H1 (cell line): ENCODE data around the gene TIA1. TPM values are rescaled to one million over a fixed set of nuclear protein-coding genes. Genes with fewer than 3 reads are reported as not detected.

ENCODE experiments used
- CTCF ChIA-PET: fragments of 300-600 bp; sonication (Branson Sonifier 250); formaldehyde crosslinking; loops from one replicate; lab custom pipeline; 2021; ENCODE audit not compliant: partially characterized antibody; lab: Charles Lee
- POLR2A ChIA-PET: fragments of 300-600 bp; sonication (Branson Sonifier 250); formaldehyde crosslinking; loops from one replicate; lab custom pipeline; 2021; ENCODE audit warnings: inconsistent platforms; ENCODE audit not compliant: partially characterized antibody; lab: Charles Lee
- DNase-seq, 2 experiments: peaks; one replicate each; pipeline versions ENCODE4 v3.0.0 to v3.0.0-alpha.2; 2010 to 2022; ENCODE audit warnings: low spot score in 2 of 2, low read depth in 1 of 2, mixed read lengths in 1 of 2
- FAIRE-seq: peaks from 2 replicates; lab custom pipeline; 2011; peaks lifted over from hg19 to GRCh38; lab: Jason Lieb, UNC
- H2AFZ ChIP-seq: 2 replicates; pipeline ENCODE4 v1.8.1; 2012; ENCODE audit warnings: low read length, inconsistent platforms
- H2AK5ac ChIP-seq: 2 replicates; pipeline ENCODE4 v1.6.1; 2013; ENCODE audit warnings: low read depth, low read length
- H2BK120ac ChIP-seq: replicated peaks from 2 replicates; pipeline ENCODE3; 2013; ENCODE audit warnings: low read depth, low read length, inconsistent platforms
- H2BK12ac ChIP-seq: 2 replicates; pipeline ENCODE4 v1.6.1; 2013; ENCODE audit warnings: low read depth, low read length
- H2BK15ac ChIP-seq: 2 replicates; pipeline ENCODE4 v1.6.1; 2013; ENCODE audit warnings: low read length
- H2BK20ac ChIP-seq: 2 replicates; pipeline ENCODE4 v1.6.1; 2013; ENCODE audit warnings: low read length
- H2BK5ac ChIP-seq: 2 replicates; pipeline ENCODE4 v1.6.1; 2013; ENCODE audit warnings: low read depth, low read length
- H3K14ac ChIP-seq: 2 replicates; pipeline ENCODE4 v1.6.1; 2013; ENCODE audit warnings: inconsistent platforms; ENCODE audit not compliant: insufficient read length
- H3K18ac ChIP-seq: 2 replicates; pipeline ENCODE4 v1.6.1; 2013; ENCODE audit warnings: low read length; ENCODE audit errors: extremely low read depth
- H3K23ac ChIP-seq: 2 replicates; pipeline ENCODE4 v1.6.1; 2013; ENCODE audit warnings: inconsistent platforms; ENCODE audit not compliant: insufficient read length
- H3K23me2 ChIP-seq: 2 replicates; pipeline ENCODE4 v1.6.1; 2013; ENCODE audit warnings: low read depth, low read length
- H3K27ac ChIP-seq: 2 replicates; pipeline ENCODE4 v1.6.1; 2011; ENCODE audit warnings: low read depth, low read length, inconsistent platforms
- H3K27me3 ChIP-seq, 4 experiments: replicated peaks in 1 of 4; 1 replicate in 1 of 4; 2 replicates in 3 of 4; pipeline versions ENCODE4 v1.6.1 to v1.8.1; 2011 to 2013; ENCODE audit warnings: low read length in 3 of 4, mild to moderate bottlenecking in 3 of 4, inconsistent platforms in 2 of 4, mixed read lengths in 2 of 4, moderate library complexity in 1 of 4; ENCODE audit not compliant: control insufficient read depth in 3 of 4, insufficient read depth in 3 of 4; ENCODE audit errors: extremely low read depth in 1 of 4
- H3K36me3 ChIP-seq, 4 experiments: 2 replicates each; pipeline versions ENCODE4 v1.6.1 to v1.8.1; 2011 to 2013; ENCODE audit warnings: mild to moderate bottlenecking in 4 of 4, low read length in 3 of 4, moderate library complexity in 2 of 4, control low read depth in 1 of 4, inconsistent platforms in 1 of 4; ENCODE audit not compliant: insufficient read depth in 4 of 4, control insufficient read depth in 2 of 4
- H3K4ac ChIP-seq: replicated peaks from 2 replicates; pipeline ENCODE3; 2013; ENCODE audit warnings: low read length, low read depth, mixed read lengths, inconsistent platforms; ENCODE audit not compliant: insufficient read length
- H3K4me1 ChIP-seq, 4 experiments: replicated peaks in 1 of 4; 1 replicate in 1 of 4; 2 replicates in 3 of 4; pipeline versions ENCODE4 v1.6.1 to v1.8.1; 2011 to 2013; ENCODE audit warnings: low read length in 3 of 4, inconsistent platforms in 2 of 4, mixed read lengths in 1 of 4; ENCODE audit not compliant: insufficient read depth in 4 of 4, control insufficient read depth in 3 of 4
- H3K4me2 ChIP-seq, 2 experiments: 2 replicates each; pipeline versions ENCODE4 v1.6.1 to v1.8.1; 2011 to 2013; ENCODE audit warnings: low read depth in 2 of 2, low read length in 2 of 2, control low read depth in 1 of 2, inconsistent platforms in 1 of 2, mild to moderate bottlenecking in 1 of 2; ENCODE audit not compliant: insufficient read depth in 1 of 2
- H3K4me3 ChIP-seq, 4 experiments: fragments of 200-600, 300-600 bp in 1 of 4; sonication (generic), shearing (Covaris generic), sonication (Bioruptor Twin) in 1 of 4; 2 replicates each; pipeline versions ENCODE4 v1.5.1 to v1.8.1; 2011 to 2016; ENCODE audit warnings: low read length in 4 of 4, low read depth in 3 of 4, control low read depth in 2 of 4, inconsistent platforms in 2 of 4, mild to moderate bottlenecking in 2 of 4, mixed read lengths in 1 of 4, moderate library complexity in 1 of 4; ENCODE audit not compliant: insufficient read depth in 2 of 4; ENCODE audit errors: extremely low read depth in 1 of 4
- H3K56ac ChIP-seq: replicated peaks from 2 replicates; pipeline ENCODE3; 2013; ENCODE audit warnings: low read depth, mild to moderate bottlenecking, mixed read lengths, low read length, inconsistent platforms; ENCODE audit not compliant: insufficient read length
- H3K79me1 ChIP-seq: 2 replicates; pipeline ENCODE4 v1.6.1; 2013; ENCODE audit warnings: low read depth, low read length, control low read depth
- H3K79me2 ChIP-seq, 2 experiments: 2 replicates each; pipeline versions ENCODE4 v1.6.1 to v1.8.1; 2012 to 2013; ENCODE audit warnings: low read length in 2 of 2, mild to moderate bottlenecking in 2 of 2, inconsistent platforms in 1 of 2; ENCODE audit not compliant: insufficient read depth in 2 of 2, control insufficient read depth in 1 of 2
- H3K9ac ChIP-seq, 4 experiments: replicated peaks in 1 of 4; 1 replicate in 1 of 4; 2 replicates in 3 of 4; pipeline versions ENCODE4 v1.6.1 to v1.8.1; 2011 to 2013; ENCODE audit warnings: low read depth in 3 of 4, low read length in 3 of 4, control low read depth in 2 of 4, mild to moderate bottlenecking in 2 of 4, moderate library complexity in 2 of 4, inconsistent platforms in 1 of 4; ENCODE audit errors: extremely low read depth in 1 of 4
- H3K9me3 ChIP-seq, 2 experiments: 2 replicates each; pipeline versions ENCODE4 v1.6.1 to v1.8.1; 2012 to 2013; ENCODE audit warnings: mild to moderate bottlenecking in 2 of 2, moderate library complexity in 2 of 2, control low read depth in 1 of 2, inconsistent platforms in 1 of 2, low read depth in 1 of 2, low read length in 1 of 2, mixed read lengths in 1 of 2; ENCODE audit not compliant: insufficient read depth in 2 of 2
- H4K20me1 ChIP-seq, 2 experiments: replicated peaks in 1 of 2; 2 replicates each; pipeline versions ENCODE3 to v1.8.1; 2011 to 2013; ENCODE audit warnings: inconsistent platforms in 2 of 2, low read length in 2 of 2, mild to moderate bottlenecking in 1 of 2; ENCODE audit not compliant: insufficient read depth in 2 of 2, control insufficient read depth in 1 of 2
- H4K5ac ChIP-seq: 2 replicates; pipeline ENCODE4 v1.6.1; 2013; ENCODE audit warnings: low read length, low read depth, mixed read lengths, inconsistent platforms; ENCODE audit not compliant: insufficient read length
- H4K8ac ChIP-seq: 2 replicates; pipeline ENCODE4 v1.8.0; 2013; ENCODE audit warnings: mild to moderate bottlenecking, moderate library complexity, low read length, inconsistent platforms; ENCODE audit not compliant: insufficient read depth; ENCODE audit errors: extremely low read depth
- H4K91ac ChIP-seq: replicated peaks from 2 replicates; pipeline ENCODE3; 2013; ENCODE audit warnings: low read length, mixed read lengths, inconsistent platforms; ENCODE audit not compliant: insufficient read length
- CHD1 ChIP-seq: IDR thresholded peaks from 2 replicates; pipeline ENCODE4 v1.6.1; 2012; ENCODE audit warnings: low read depth, low read length, improper control_type of control experiment
- KDM1A ChIP-seq: fragments of 200-600, 300-600 bp; sonication (generic); IDR thresholded peaks from 2 replicates; pipeline ENCODE4 v1.7.1; 2016; ENCODE audit warnings: mild to moderate bottlenecking, low read length, borderline replicate concordance
- SIN3A ChIP-seq, 2 experiments: IDR thresholded peaks in 1 of 2; conservative IDR thresholded peaks in 1 of 2; 2 replicates each; pipeline ENCODE4 v1.6.1; 2011 to 2012; ENCODE audit warnings: low read length in 2 of 2, improper control_type of control experiment in 1 of 2, low read depth in 1 of 2, mild to moderate bottlenecking in 1 of 2
- SP1 ChIP-seq: IDR thresholded peaks from 2 replicates; pipeline ENCODE4 v1.6.1; 2011; ENCODE audit warnings: low read depth, low read length
- USF2 ChIP-seq: IDR thresholded peaks from 2 replicates; pipeline ENCODE4 v1.6.1; 2011; ENCODE audit warnings: low read length, improper control_type of control experiment
- WGBS, 2 experiments: shearing (Covaris generic) in 1 of 2; methylation state at CpG; one replicate each; pipeline versions ENCODE4 v1.1.6 to v1.1.7; 2013 to 2015; ENCODE audit warnings: low lambda C conversion rate in 2 of 2, mixed read lengths in 2 of 2, inconsistent platforms in 1 of 2, low coverage in 1 of 2, missing lambda C conversion rate in 1 of 2; ENCODE audit not compliant: insufficient replicate concordance in 2 of 2, insufficient coverage in 1 of 2, insufficient read length in 1 of 2; ENCODE audit errors: extremely low coverage in 1 of 2, missing lambda C conversion rate in 1 of 2; 5-methylcytosine and 5-hydroxymethylcytosine counted together
- polyA plus RNA-seq, 7 experiments: library from polyadenylated mRNA; depleted of rRNA in 3 of 7; stranded (reverse) in 5 of 7; unstranded in 2 of 7; fragments of >200 nt in 5 of 7; fragments of 200-250 nt in 2 of 7; gene quantifications; 1 replicate in 5 of 7; 2 replicates in 1 of 7; 4 replicates in 1 of 7; pipeline versions ENCODE4 v1.2.1 to v1.2.3, GENCODE V29; 2011 to 2013; ENCODE audit warnings: missing spikeins in 2 of 7, mixed read lengths in 2 of 7
- total RNA-seq: library from RNA; stranded (reverse); fragmentation: NEBNext Ultra II Directional; extraction: Animal tissue kit (Norgen Biotek cat#: 25700); gene quantifications from 2 replicates; pipeline ENCODE4 v1.2.1, GENCODE V29; 2021

TIA1 gene
- total and polyA plus RNA-seq, 2 of the 8 experiments (the other 6 are each of a cell fraction or from before 2014, with no cell fraction given) = 58.6 to 181 TPM

GRCh38 chr2:70241340-70241739 is 7.1 kb downstream of the TIA1 start:
- Histone ChIP-seq H3K18ac (no peak overlapping the region), H3K79me1 (peaks cover 3% of the 10 kb centered on the region; the same call in 1 of the 2 replicates), H3K9me3 (no peaks in the 10 kb centered on the region), H3K9ac (no peak overlapping the region), H3K27ac (no peak overlapping the region), H3K36me3 (peaks cover 0 to 42% (median 4%) of the 10 kb centered on the region in 4 experiments; a peak in 2 of 8 replicates), H2BK15ac (no peak overlapping the region), H3K56ac (no peak overlapping the region), H3K4me1 (peaks cover 0 to 9% (median 6%) of the 10 kb centered on the region in 4 experiments; a peak in 5 of 7 replicates), H2AFZ (no peak overlapping the region), H2BK20ac (no peak overlapping the region), H2AK5ac (no peak overlapping the region), H4K91ac (no peak overlapping the region), H3K23ac (no peak overlapping the region), H3K23me2 (no peaks in the 10 kb centered on the region), H3K4ac (no peak overlapping the region), H3K79me2 (peaks cover 55 to 97% of the 10 kb centered on the region in 2 experiments), H3K4me3 (no peak overlapping the region), H2BK12ac (no peak overlapping the region), H4K8ac (no peak overlapping the region), H3K14ac (no peak overlapping the region), H3K27me3 (no peaks in the 10 kb centered on the region), H2BK5ac (no peak overlapping the region), H2BK120ac (no peak overlapping the region), H4K5ac (no peak overlapping the region), H4K20me1 (peaks cover 13 to 24% of the 10 kb centered on the region in 2 experiments), H3K4me2 (no peak overlapping the region)
- CTCF ChIA-PET = interaction anchor here (0.7 kb wide), 1 partner anchor 425 kb away, joined by 3 read pairs; no protein-coding TSS in a partner anchor
- 94% methylated on average over 8 of the region's 8 CpGs; no CpG with 5 or more reads in 1 of the 2 experiments for WGBS, 2 experiments
- DNase-seq (no peak), FAIRE-seq (no peak)
- TF ChIP-seq KDM1A (no peak), CHD1 (no peak), SP1 (no peak), SIN3A (conservative IDR thresholded peaks at IDR 0.05 in 1 of 2, IDR thresholded peaks at IDR 0.05 in 1 of 2; ENCODE audit: low read depth in 1 of 2, low read length in 2 of 2) (no peak), USF2 (no peak)
- POLR2A ChIA-PET = interaction anchor here (0.6 to 4.6 kb wide), 6 partner anchors 9 to 527 kb away, joined by 3 to 21 read pairs (median 4); partner anchors contain the start of genes ADD2 and SNRPG
